ENCODE results near the gene BCL2L12.
"Not testable (repeated sequence)": the region's sequence is repeated elsewhere in the genome, so short reads cannot be mapped to it uniquely, and the experiment has no call there.

Gene BCL2L12

DNA sequence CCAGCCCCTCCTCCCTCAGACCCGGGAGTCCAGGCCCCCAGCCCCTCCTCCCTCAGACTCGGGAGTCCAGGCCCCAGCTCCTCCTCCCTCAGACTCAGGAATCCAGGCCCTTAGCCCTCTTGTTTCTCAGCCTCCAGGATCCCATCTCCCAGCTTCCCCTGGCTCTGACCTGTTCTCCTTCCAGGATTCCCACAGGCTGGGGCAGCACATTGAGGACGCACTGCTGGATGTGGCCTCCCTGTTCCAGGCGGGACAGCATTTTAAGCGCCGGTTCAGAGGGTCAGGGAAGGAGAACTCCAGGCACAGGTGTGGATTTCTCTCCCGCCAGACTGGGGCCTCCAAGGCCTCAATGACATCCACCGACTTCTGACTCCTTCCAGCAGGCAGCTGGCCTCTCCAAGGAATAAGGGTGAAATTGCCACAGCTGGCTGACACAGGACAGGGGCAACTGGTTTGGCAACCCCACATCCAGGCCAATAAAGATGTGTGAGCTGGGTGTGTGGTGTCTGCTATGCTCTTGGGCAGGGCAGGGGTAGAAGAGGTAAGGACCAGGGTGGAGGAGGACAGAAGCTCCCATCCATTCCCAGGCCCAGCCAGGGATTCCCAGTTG, 47.6 kb downstream of the BCL2L12 start:
- DNase-seq (ENCODE audit: low spot score): no peak

DNA sequence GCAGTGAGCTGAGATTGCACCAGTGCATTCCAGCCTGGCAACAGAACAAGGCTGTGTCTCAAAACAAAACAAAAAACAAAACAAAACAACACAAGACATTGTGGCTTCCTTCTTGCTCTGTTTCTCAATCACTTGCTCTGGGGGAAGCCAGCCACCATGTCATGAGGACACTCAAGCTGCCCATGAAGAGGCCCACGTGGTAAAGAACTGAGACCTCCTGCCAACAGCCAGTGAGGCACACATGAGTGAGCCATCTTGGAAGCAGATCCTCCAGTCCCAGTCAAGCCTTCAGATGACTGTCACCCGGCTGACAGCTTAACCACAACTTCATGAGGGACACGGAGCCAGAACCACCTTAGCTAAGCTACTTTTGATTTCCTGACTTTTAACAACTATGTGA, 50.4 kb downstream of the BCL2L12 start:
- DNase-seq (ENCODE audit: low spot score): no peak

DNA sequence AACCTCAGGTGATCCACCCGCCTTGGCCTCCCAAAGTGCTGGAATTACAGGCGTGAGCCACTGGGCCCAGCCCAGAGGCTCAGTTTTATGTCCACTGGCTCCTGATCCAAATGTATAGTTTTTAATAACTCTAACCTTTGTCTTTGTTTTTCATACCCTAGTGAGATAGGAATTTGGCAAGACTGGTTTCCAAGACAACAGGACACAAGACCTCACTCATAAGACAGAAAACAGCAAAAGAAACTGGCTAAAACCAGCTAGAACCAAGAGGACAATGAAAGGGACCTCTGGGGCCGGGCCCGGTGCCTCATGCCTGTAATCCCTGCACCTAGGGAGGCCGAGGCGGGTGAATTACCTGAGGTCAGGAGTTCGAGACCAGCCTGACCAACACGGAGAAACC, 52.8 kb downstream of the BCL2L12 start:
- no peak for DNase-seq (ENCODE audit: low spot score)

DNA sequence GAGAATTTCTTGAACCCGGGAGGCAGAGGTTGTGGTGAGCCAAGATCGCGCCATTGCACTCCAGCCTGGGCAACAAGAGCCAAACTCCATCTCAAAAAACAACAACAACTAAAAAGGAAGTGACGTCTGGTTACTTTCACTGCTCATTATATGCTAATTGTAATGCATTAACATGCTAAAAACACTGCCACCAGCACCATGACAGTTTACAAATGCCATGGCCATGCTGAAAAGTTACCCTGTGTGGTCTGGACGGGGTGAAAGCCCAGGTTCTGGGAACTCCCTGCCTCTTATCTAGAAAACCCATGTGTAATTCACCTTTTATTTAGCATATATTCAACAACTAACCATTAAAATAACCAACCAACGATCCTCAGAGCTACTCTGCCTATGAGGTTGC, 53.3 kb downstream of the BCL2L12 start:
- no peak for DNase-seq (ENCODE audit: low spot score)

- DNase-seq (ENCODE audit: low spot score): not testable (repeated sequence)
These were observed 53.7 kb downstream of the BCL2L12 start for GRCh38 chr19:49719420-49719819.

Measured in ecto neural progenitor cell (in vitro differentiated cells).